H1 (cell line): ENCODE data around the gene ACER3. TPM values are rescaled to one million over a fixed set of nuclear protein-coding genes. Genes with fewer than 3 reads are reported as not detected.

Experiments used
- CTCF ChIA-PET: fragments of 300-600 bp; sonication (Branson Sonifier 250); formaldehyde crosslinking; loops from one replicate; lab custom pipeline; 2021; ENCODE audit not compliant: partially characterized antibody; lab: Charles Lee
- POLR2A ChIA-PET: fragments of 300-600 bp; sonication (Branson Sonifier 250); formaldehyde crosslinking; loops from one replicate; lab custom pipeline; 2021; ENCODE audit warnings: inconsistent platforms; ENCODE audit not compliant: partially characterized antibody; lab: Charles Lee
- DNase-seq, 2 experiments: peaks; one replicate each; pipeline versions ENCODE4 v3.0.0 to v3.0.0-alpha.2; 2010 to 2022; ENCODE audit warnings: low spot score in 2 of 2, low read depth in 1 of 2, mixed read lengths in 1 of 2
- FAIRE-seq: peaks from 2 replicates; lab custom pipeline; 2011; peaks lifted over from hg19 to GRCh38; lab: Jason Lieb, UNC
- H2AFZ ChIP-seq: 2 replicates; pipeline ENCODE4 v1.8.1; 2012; ENCODE audit warnings: low read length, inconsistent platforms
- H2AK5ac ChIP-seq: 2 replicates; pipeline ENCODE4 v1.6.1; 2013; ENCODE audit warnings: low read depth, low read length
- H2BK120ac ChIP-seq: replicated peaks from 2 replicates; pipeline ENCODE3; 2013; ENCODE audit warnings: low read depth, low read length, inconsistent platforms
- H2BK12ac ChIP-seq: 2 replicates; pipeline ENCODE4 v1.6.1; 2013; ENCODE audit warnings: low read depth, low read length
- H2BK15ac ChIP-seq: 2 replicates; pipeline ENCODE4 v1.6.1; 2013; ENCODE audit warnings: low read length
- H2BK20ac ChIP-seq: 2 replicates; pipeline ENCODE4 v1.6.1; 2013; ENCODE audit warnings: low read length
- H2BK5ac ChIP-seq: 2 replicates; pipeline ENCODE4 v1.6.1; 2013; ENCODE audit warnings: low read depth, low read length
- H3K14ac ChIP-seq: 2 replicates; pipeline ENCODE4 v1.6.1; 2013; ENCODE audit warnings: inconsistent platforms; ENCODE audit not compliant: insufficient read length
- H3K18ac ChIP-seq: 2 replicates; pipeline ENCODE4 v1.6.1; 2013; ENCODE audit warnings: low read length; ENCODE audit errors: extremely low read depth
- H3K23ac ChIP-seq: 2 replicates; pipeline ENCODE4 v1.6.1; 2013; ENCODE audit warnings: inconsistent platforms; ENCODE audit not compliant: insufficient read length
- H3K23me2 ChIP-seq: 2 replicates; pipeline ENCODE4 v1.6.1; 2013; ENCODE audit warnings: low read depth, low read length
- H3K27ac ChIP-seq: 2 replicates; pipeline ENCODE4 v1.6.1; 2011; ENCODE audit warnings: low read depth, low read length, inconsistent platforms
- H3K27me3 ChIP-seq, 4 experiments: replicated peaks in 1 of 4; 1 replicate in 1 of 4; 2 replicates in 3 of 4; pipeline versions ENCODE4 v1.6.1 to v1.8.1; 2011 to 2013; ENCODE audit warnings: low read length in 3 of 4, mild to moderate bottlenecking in 3 of 4, inconsistent platforms in 2 of 4, mixed read lengths in 2 of 4, moderate library complexity in 1 of 4; ENCODE audit not compliant: control insufficient read depth in 3 of 4, insufficient read depth in 3 of 4; ENCODE audit errors: extremely low read depth in 1 of 4
- H3K36me3 ChIP-seq, 4 experiments: 2 replicates each; pipeline versions ENCODE4 v1.6.1 to v1.8.1; 2011 to 2013; ENCODE audit warnings: mild to moderate bottlenecking in 4 of 4, low read length in 3 of 4, moderate library complexity in 2 of 4, control low read depth in 1 of 4, inconsistent platforms in 1 of 4; ENCODE audit not compliant: insufficient read depth in 4 of 4, control insufficient read depth in 2 of 4
- H3K4ac ChIP-seq: replicated peaks from 2 replicates; pipeline ENCODE3; 2013; ENCODE audit warnings: low read length, low read depth, mixed read lengths, inconsistent platforms; ENCODE audit not compliant: insufficient read length
- H3K4me1 ChIP-seq, 4 experiments: replicated peaks in 1 of 4; 1 replicate in 1 of 4; 2 replicates in 3 of 4; pipeline versions ENCODE4 v1.6.1 to v1.8.1; 2011 to 2013; ENCODE audit warnings: low read length in 3 of 4, inconsistent platforms in 2 of 4, mixed read lengths in 1 of 4; ENCODE audit not compliant: insufficient read depth in 4 of 4, control insufficient read depth in 3 of 4
- H3K4me2 ChIP-seq, 2 experiments: 2 replicates each; pipeline versions ENCODE4 v1.6.1 to v1.8.1; 2011 to 2013; ENCODE audit warnings: low read depth in 2 of 2, low read length in 2 of 2, control low read depth in 1 of 2, inconsistent platforms in 1 of 2, mild to moderate bottlenecking in 1 of 2; ENCODE audit not compliant: insufficient read depth in 1 of 2
- H3K4me3 ChIP-seq, 4 experiments: fragments of 200-600, 300-600 bp in 1 of 4; sonication (generic), shearing (Covaris generic), sonication (Bioruptor Twin) in 1 of 4; 2 replicates each; pipeline versions ENCODE4 v1.5.1 to v1.8.1; 2011 to 2016; ENCODE audit warnings: low read length in 4 of 4, low read depth in 3 of 4, control low read depth in 2 of 4, inconsistent platforms in 2 of 4, mild to moderate bottlenecking in 2 of 4, mixed read lengths in 1 of 4, moderate library complexity in 1 of 4; ENCODE audit not compliant: insufficient read depth in 2 of 4; ENCODE audit errors: extremely low read depth in 1 of 4
- H3K56ac ChIP-seq: replicated peaks from 2 replicates; pipeline ENCODE3; 2013; ENCODE audit warnings: low read depth, mild to moderate bottlenecking, mixed read lengths, low read length, inconsistent platforms; ENCODE audit not compliant: insufficient read length
- H3K79me1 ChIP-seq: 2 replicates; pipeline ENCODE4 v1.6.1; 2013; ENCODE audit warnings: low read depth, low read length, control low read depth
- H3K79me2 ChIP-seq, 2 experiments: 2 replicates each; pipeline versions ENCODE4 v1.6.1 to v1.8.1; 2012 to 2013; ENCODE audit warnings: low read length in 2 of 2, mild to moderate bottlenecking in 2 of 2, inconsistent platforms in 1 of 2; ENCODE audit not compliant: insufficient read depth in 2 of 2, control insufficient read depth in 1 of 2
- H3K9ac ChIP-seq, 4 experiments: replicated peaks in 1 of 4; 1 replicate in 1 of 4; 2 replicates in 3 of 4; pipeline versions ENCODE4 v1.6.1 to v1.8.1; 2011 to 2013; ENCODE audit warnings: low read depth in 3 of 4, low read length in 3 of 4, control low read depth in 2 of 4, mild to moderate bottlenecking in 2 of 4, moderate library complexity in 2 of 4, inconsistent platforms in 1 of 4; ENCODE audit errors: extremely low read depth in 1 of 4
- H3K9me3 ChIP-seq, 2 experiments: 2 replicates each; pipeline versions ENCODE4 v1.6.1 to v1.8.1; 2012 to 2013; ENCODE audit warnings: mild to moderate bottlenecking in 2 of 2, moderate library complexity in 2 of 2, control low read depth in 1 of 2, inconsistent platforms in 1 of 2, low read depth in 1 of 2, low read length in 1 of 2, mixed read lengths in 1 of 2; ENCODE audit not compliant: insufficient read depth in 2 of 2
- H4K20me1 ChIP-seq, 2 experiments: replicated peaks in 1 of 2; 2 replicates each; pipeline versions ENCODE3 to v1.8.1; 2011 to 2013; ENCODE audit warnings: inconsistent platforms in 2 of 2, low read length in 2 of 2, mild to moderate bottlenecking in 1 of 2; ENCODE audit not compliant: insufficient read depth in 2 of 2, control insufficient read depth in 1 of 2
- H4K5ac ChIP-seq: 2 replicates; pipeline ENCODE4 v1.6.1; 2013; ENCODE audit warnings: low read length, low read depth, mixed read lengths, inconsistent platforms; ENCODE audit not compliant: insufficient read length
- H4K8ac ChIP-seq: 2 replicates; pipeline ENCODE4 v1.8.0; 2013; ENCODE audit warnings: mild to moderate bottlenecking, moderate library complexity, low read length, inconsistent platforms; ENCODE audit not compliant: insufficient read depth; ENCODE audit errors: extremely low read depth
- H4K91ac ChIP-seq: replicated peaks from 2 replicates; pipeline ENCODE3; 2013; ENCODE audit warnings: low read length, mixed read lengths, inconsistent platforms; ENCODE audit not compliant: insufficient read length
- ASH2L ChIP-seq: fragments of 200-600, 300-600 bp; sonication (generic); IDR thresholded peaks from one replicate; pipeline ENCODE4 v1.7.1; 2017; ENCODE audit warnings: low read length
- EGR1 ChIP-seq: IDR thresholded peaks from 2 replicates; pipeline ENCODE4 v1.6.1; 2011; ENCODE audit warnings: low read depth, low read length, borderline replicate concordance
- GABPA ChIP-seq: IDR thresholded peaks from 2 replicates; pipeline ENCODE4 v1.6.1; 2011; ENCODE audit warnings: mild to moderate bottlenecking, low read length, moderate library complexity, borderline replicate concordance; ENCODE audit not compliant: insufficient read depth
- HDAC6 ChIP-seq: IDR thresholded peaks from one replicate; pipeline ENCODE4 v1.7.1; 2012; ENCODE audit warnings: low read depth, mild to moderate bottlenecking, inconsistent platforms, low read length, moderate library complexity
- KDM4A ChIP-seq: IDR thresholded peaks from one replicate; pipeline ENCODE4 v1.7.1; 2012; ENCODE audit warnings: low read depth, mild to moderate bottlenecking, moderate library complexity, low read length, inconsistent platforms; ENCODE audit not compliant: severe bottlenecking
- KDM5A ChIP-seq: fragments of 200-600 bp; IDR thresholded peaks from 2 replicates; pipeline ENCODE4 v1.7.1; 2012; ENCODE audit warnings: mild to moderate bottlenecking, low read length, inconsistent platforms, mixed read lengths
- NRF1 ChIP-seq: IDR thresholded peaks from 2 replicates; pipeline ENCODE4 v1.6.1; 2011; ENCODE audit warnings: mild to moderate bottlenecking, low read depth, low read length, improper control_type of control experiment
- RBBP5 ChIP-seq: IDR thresholded peaks from 2 replicates; pipeline ENCODE4 v1.7.1; 2012; ENCODE audit warnings: low read depth, mild to moderate bottlenecking, inconsistent platforms, low read length, moderate library complexity, borderline replicate concordance
- SAP30 ChIP-seq: fragments of 300-600 bp; sonication (generic); IDR thresholded peaks from 2 replicates; pipeline ENCODE4 v1.7.1; 2012; ENCODE audit warnings: low read length, moderate library complexity, mild to moderate bottlenecking, inconsistent platforms; ENCODE audit not compliant: insufficient read depth, insufficient replicate concordance
- SIN3A ChIP-seq, 2 experiments: IDR thresholded peaks in 1 of 2; conservative IDR thresholded peaks in 1 of 2; 2 replicates each; pipeline ENCODE4 v1.6.1; 2011 to 2012; ENCODE audit warnings: low read length in 2 of 2, improper control_type of control experiment in 1 of 2, low read depth in 1 of 2, mild to moderate bottlenecking in 1 of 2
- SP1 ChIP-seq: IDR thresholded peaks from 2 replicates; pipeline ENCODE4 v1.6.1; 2011; ENCODE audit warnings: low read depth, low read length
- SUZ12 ChIP-seq: fragments of 200-600 bp; sonication (generic); IDR thresholded peaks from 2 replicates; pipeline ENCODE4 v1.6.1; 2012; ENCODE audit warnings: mild to moderate bottlenecking, inconsistent platforms, low read length, moderate library complexity, mixed read lengths
- YY1 ChIP-seq: IDR thresholded peaks from 2 replicates; pipeline ENCODE4 v1.6.1; 2011; ENCODE audit warnings: low read depth, mild to moderate bottlenecking, low read length
- WGBS, 2 experiments: shearing (Covaris generic) in 1 of 2; methylation state at CpG; one replicate each; pipeline versions ENCODE4 v1.1.6 to v1.1.7; 2013 to 2015; ENCODE audit warnings: low lambda C conversion rate in 2 of 2, mixed read lengths in 2 of 2, inconsistent platforms in 1 of 2, low coverage in 1 of 2, missing lambda C conversion rate in 1 of 2; ENCODE audit not compliant: insufficient replicate concordance in 2 of 2, insufficient coverage in 1 of 2, insufficient read length in 1 of 2; ENCODE audit errors: extremely low coverage in 1 of 2, missing lambda C conversion rate in 1 of 2; 5-methylcytosine and 5-hydroxymethylcytosine counted together
- polyA plus RNA-seq, 7 experiments: library from polyadenylated mRNA; depleted of rRNA in 3 of 7; stranded (reverse) in 5 of 7; unstranded in 2 of 7; fragments of >200 nt in 5 of 7; fragments of 200-250 nt in 2 of 7; gene quantifications; 1 replicate in 5 of 7; 2 replicates in 1 of 7; 4 replicates in 1 of 7; pipeline versions ENCODE4 v1.2.1 to v1.2.3, GENCODE V29; 2011 to 2013; ENCODE audit warnings: missing spikeins in 2 of 7, mixed read lengths in 2 of 7
- total RNA-seq: library from RNA; stranded (reverse); fragmentation: NEBNext Ultra II Directional; extraction: Animal tissue kit (Norgen Biotek cat#: 25700); gene quantifications from 2 replicates; pipeline ENCODE4 v1.2.1, GENCODE V29; 2021

ACER3 gene
- total and polyA plus RNA-seq, 2 of the 8 experiments (the other 6 are each of a cell fraction or from before 2014, with no cell fraction given), result 5.7 to 16.2 TPM

DNA sequence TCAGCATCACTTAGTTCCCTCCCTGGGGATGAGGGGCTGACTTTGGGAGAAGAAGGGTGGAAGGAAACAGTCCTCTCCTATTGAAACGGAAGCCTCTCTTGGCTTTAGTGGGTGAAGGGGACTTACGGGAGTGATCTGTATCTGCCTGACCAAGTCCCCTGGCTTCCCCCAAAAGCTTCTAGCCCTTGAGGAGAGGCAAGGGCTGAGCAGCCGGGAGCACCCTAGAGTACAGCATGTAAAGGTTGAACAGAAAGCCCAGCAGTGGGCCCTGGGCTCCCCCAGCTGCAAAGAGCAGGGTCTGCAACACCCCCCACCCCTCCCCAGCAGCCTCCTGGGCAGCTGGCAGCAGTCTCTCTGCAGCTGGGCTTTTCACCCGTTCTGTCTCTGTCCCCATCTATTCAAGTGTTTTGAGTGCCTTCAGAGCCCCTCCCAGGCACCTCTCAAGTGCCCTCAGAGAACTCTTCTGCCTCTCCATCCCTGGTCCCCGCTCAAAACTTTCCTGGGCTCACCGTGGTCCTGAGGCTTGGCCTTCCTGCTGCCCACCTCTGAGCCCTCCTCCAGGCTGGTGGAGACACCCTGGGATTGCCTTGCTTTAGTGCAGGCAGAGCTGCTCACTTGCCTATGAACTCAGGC, 208.7 kb downstream of the ACER3 start:
- Histone ChIP-seq H3K23me2 (peaks cover 13% of the 10 kb centered on the region), H3K14ac (no peak overlapping the region), H2BK5ac (no peak overlapping the region), H2BK120ac (no peak overlapping the region), H2BK12ac (no peak overlapping the region), H3K27ac (no peak overlapping the region), H3K23ac (no peak overlapping the region), H3K36me3 (no peaks in the 10 kb centered on the region), H3K9ac (no peak overlapping the region), H3K18ac (no peak overlapping the region), H4K5ac (no peak overlapping the region), H3K79me1 (no peaks in the 10 kb centered on the region; the same call in none of the 2 replicates), H2AFZ (no peak overlapping the region), H2AK5ac (no peak overlapping the region), H3K4me2 (no peak overlapping the region), H3K79me2 (no peaks in the 10 kb centered on the region), H3K4me3 (no peak overlapping the region), H3K27me3 (peaks cover 0 to 3% (median 0%) of the 10 kb centered on the region in 4 experiments; a peak in 2 of 7 replicates), H3K4me1 (peaks cover 0 to 7% (median 3%) of the 10 kb centered on the region in 4 experiments; a peak in 5 of 7 replicates), H4K8ac (0 out of 2 replicates have a peak overlapping the region, but pooled peaks have one; percentile 11), H3K4ac (no peak overlapping the region), H2BK15ac (peak overlapping the region; percentile 29; the same call in 1 of the 2 replicates), H3K56ac (no peak overlapping the region), H3K9me3 (no peaks in the 10 kb centered on the region), H2BK20ac (no peak overlapping the region), H4K20me1 (peaks cover 0 to 2% of the 10 kb centered on the region in 2 experiments), H4K91ac (no peak overlapping the region)
- FAIRE-seq (no peak), DNase-seq (no peak)
- CTCF ChIA-PET, result interaction anchor here (0.8 to 2.2 kb wide), 4 partner anchors 16 to 119 kb away, joined by 3 to 13 read pairs (median 4); no protein-coding TSS in a partner anchor
- 89% methylated on average over 6 of the region's 6 CpGs; no CpG with 5 or more reads in 1 of the 2 experiments for WGBS, 2 experiments
- POLR2A ChIA-PET, result interaction anchor here (0.8 to 1.1 kb wide), 2 partner anchors 18 to 23 kb away, joined by 3 read pairs; no protein-coding TSS in a partner anchor
- no peak for TF ChIP-seq SUZ12
- TF ChIP-seq YY1, result no peak
- no peak for TF ChIP-seq KDM4A
- TF ChIP-seq KDM5A, result no peak
- no peak for TF ChIP-seq SP1
- TF ChIP-seq SAP30, result no peak
- TF ChIP-seq SIN3A (conservative IDR thresholded peaks at IDR 0.05 in 1 of 2, IDR thresholded peaks at IDR 0.05 in 1 of 2; ENCODE audit: low read depth in 1 of 2, low read length in 2 of 2), result no peak
- TF ChIP-seq RBBP5, result no peak
- TF ChIP-seq EGR1, result no peak
- no peak for TF ChIP-seq HDAC6
- TF ChIP-seq NRF1, result no peak
- TF ChIP-seq GABPA, result no peak
- TF ChIP-seq ASH2L, result no peak
